Measurements from ENCODE around the gene FEN1. TPM values are rescaled to one million over a fixed set of nuclear protein-coding genes. Genes with fewer than 3 reads are reported as not detected.

The FEN1 gene
- total and polyA plus RNA-seq, 2 of the 13 experiments (the other 11 are each of a cell fraction or from before 2014, with no cell fraction given), result 12.4 to 102 TPM

- TF ChIP-seq SALL2 (CRISPR knock-in tag; IDR thresholded peaks at IDR 0.05) (no peak), ZBTB33 (CRISPR knock-in tag; IDR thresholded peaks at IDR 0.05) (peak; percentile 68; the same call in 1 of the 2 replicates), SNRNP70 (IDR thresholded peaks at IDR 0.05; ENCODE audit: low read depth, low read length) (no peak), KDM1A (CRISPR knock-in tag; IDR thresholded peaks at IDR 0.05) (0 out of 2 replicates have a peak, but pooled peaks have one; percentile 66)
These were observed 35.4 kb upstream of the FEN1 start (continued) for GRCh38 chr11:61757213-61757862.

DNA sequence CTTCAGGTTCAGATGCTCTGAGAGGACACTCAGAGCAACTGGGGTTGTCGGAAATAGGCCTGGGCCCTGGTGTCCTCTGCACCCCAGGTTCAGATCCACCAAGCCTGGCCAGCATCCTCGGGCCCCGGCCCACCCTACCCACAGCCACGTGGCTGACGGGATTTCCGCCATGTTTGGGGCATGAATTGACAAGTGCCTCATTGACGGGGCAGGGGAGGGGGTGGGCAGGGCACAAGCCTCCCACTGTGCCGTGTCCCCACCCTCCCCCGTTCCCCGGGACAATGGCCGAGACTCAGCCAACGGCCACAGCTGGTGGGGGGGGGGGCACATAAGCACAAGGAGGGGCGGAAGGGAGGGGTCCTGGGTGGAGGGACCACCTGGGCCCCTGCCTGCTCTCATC lies 31.8 kb upstream of the FEN1 start:
- intact Hi-C loops (cut with micrococcal nuclease; ENCODE audit: unreplicated experiment), result no loop called here
- Histone ChIP-seq H3K9me3 (ENCODE audit: low read length) (no peaks in the 10 kb centered on the region), H3K4me3 (replicated peaks in 1 of 3; ENCODE audit: insufficient read depth in 1 of 3, low read depth in 2 of 3, low read length in 3 of 3) (no peak overlapping the region), H3K27me3 (ENCODE audit: control insufficient read depth in 1 of 2, insufficient read depth in 2 of 2, low read length in 2 of 2) (no peaks in the 10 kb centered on the region), H3K9ac (ENCODE audit: insufficient read depth, low read depth, low read length) (no peak overlapping the region), H2AFZ (ENCODE audit: low read length) (no peak overlapping the region), H3K4me1 (ENCODE audit: insufficient read depth, low read length) (peaks cover 49% of the 10 kb centered on the region), H3K27ac (ENCODE audit: extremely low read length, insufficient read depth, low read length) (no peak overlapping the region), H3K4me2 (ENCODE audit: low read depth, low read length) (no peak overlapping the region), H3K36me3 (replicated peaks in 1 of 2; ENCODE audit: control insufficient read depth in 1 of 2, insufficient read depth in 2 of 2, low read length in 2 of 2) (no peaks in the 10 kb centered on the region; a peak in 1 of 5 replicates), H3K79me2 (ENCODE audit: insufficient read depth, low read length) (peaks cover 36% of the 10 kb centered on the region), H4K20me1 (ENCODE audit: insufficient read depth, low read length) (0 out of 2 replicates have a peak, but pooled peaks cover 2% of the 10 kb centered on the region)
- in situ Hi-C loops (cut with HindIII; ENCODE audit: extremely low pct_ligation_motif_present, low pct_unique_long_range_greater_than_20kb), result no loop called here
- DNase-seq (ENCODE audit: low spot score) (no peak), ATAC-seq (no peak), FAIRE-seq (no peak)
- no TSS peak for BruUV-seq (replicated peaks)
- 93% methylated on average over 9 of the region's 13 CpGs for WGBS (ENCODE audit: low lambda C conversion rate)
- ChIA-PET CTCF (ENCODE audit: low intra/inter-chr PET ratio, low total read pairs) (no interaction called here), POLR2A (no interaction called here)
- TF ChIP-seq ZNF883 (CRISPR knock-in tag; IDR thresholded peaks at IDR 0.05; ENCODE audit: not compliant biosample characterization), result no peak
- no peak for TF ChIP-seq BATF2 (CRISPR knock-in tag; IDR thresholded peaks at IDR 0.05)
- TF ChIP-seq ZFP36 (IDR thresholded peaks at IDR 0.05; ENCODE audit: borderline replicate concordance, low read depth, low read length, partially characterized antibody), result no peak
- no peak for TF ChIP-seq TFDP1 (CRISPR knock-in tag; IDR thresholded peaks at IDR 0.05; ENCODE audit: borderline replicate concordance)
- no peak for TF ChIP-seq ZFX (CRISPR knock-in tag; IDR thresholded peaks at IDR 0.05; ENCODE audit: low read depth)
- no peak for TF ChIP-seq HDAC6 (IDR thresholded peaks at IDR 0.05; ENCODE audit: low read depth, low read length)
- TF ChIP-seq AGO2 (optimal IDR thresholded peaks at IDR 0.05; ENCODE audit: low read depth, low read length), result no peak
- TF ChIP-seq ETS1 (CRISPR knock-in tag; IDR thresholded peaks at IDR 0.05), result no peak
- no peak for TF ChIP-seq NCOA5 (CRISPR knock-in tag; IDR thresholded peaks at IDR 0.05)
- TF ChIP-seq SNAI1 (CRISPR knock-in tag; IDR thresholded peaks at IDR 0.05; ENCODE audit: borderline replicate concordance), result no peak
- no peak for TF ChIP-seq MLLT10 (CRISPR knock-in tag; IDR thresholded peaks at IDR 0.05)
- no peak for TF ChIP-seq SYNCRIP (IDR thresholded peaks at IDR 0.05; ENCODE audit: insufficient read depth, low read depth, low read length)
- no peak for TF ChIP-seq ZNF766 (CRISPR knock-in tag; IDR thresholded peaks at IDR 0.05; ENCODE audit: borderline replicate concordance)
- TF ChIP-seq ZNF589 (CRISPR knock-in tag; conservative IDR thresholded peaks at IDR 0.05), result no peak
- no peak for TF ChIP-seq POLR2AphosphoS2 (IDR thresholded peaks at IDR 0.05; ENCODE audit: low read depth, low read length)
